Measurements from ENCODE around the gene ZBTB38. TPM values are rescaled to one million over a fixed set of nuclear protein-coding genes. Genes with fewer than 3 reads are reported as not detected.

The ZBTB38 gene
- total RNA-seq, 1 donor from 2014 or later = 24.5 TPM

DNA sequence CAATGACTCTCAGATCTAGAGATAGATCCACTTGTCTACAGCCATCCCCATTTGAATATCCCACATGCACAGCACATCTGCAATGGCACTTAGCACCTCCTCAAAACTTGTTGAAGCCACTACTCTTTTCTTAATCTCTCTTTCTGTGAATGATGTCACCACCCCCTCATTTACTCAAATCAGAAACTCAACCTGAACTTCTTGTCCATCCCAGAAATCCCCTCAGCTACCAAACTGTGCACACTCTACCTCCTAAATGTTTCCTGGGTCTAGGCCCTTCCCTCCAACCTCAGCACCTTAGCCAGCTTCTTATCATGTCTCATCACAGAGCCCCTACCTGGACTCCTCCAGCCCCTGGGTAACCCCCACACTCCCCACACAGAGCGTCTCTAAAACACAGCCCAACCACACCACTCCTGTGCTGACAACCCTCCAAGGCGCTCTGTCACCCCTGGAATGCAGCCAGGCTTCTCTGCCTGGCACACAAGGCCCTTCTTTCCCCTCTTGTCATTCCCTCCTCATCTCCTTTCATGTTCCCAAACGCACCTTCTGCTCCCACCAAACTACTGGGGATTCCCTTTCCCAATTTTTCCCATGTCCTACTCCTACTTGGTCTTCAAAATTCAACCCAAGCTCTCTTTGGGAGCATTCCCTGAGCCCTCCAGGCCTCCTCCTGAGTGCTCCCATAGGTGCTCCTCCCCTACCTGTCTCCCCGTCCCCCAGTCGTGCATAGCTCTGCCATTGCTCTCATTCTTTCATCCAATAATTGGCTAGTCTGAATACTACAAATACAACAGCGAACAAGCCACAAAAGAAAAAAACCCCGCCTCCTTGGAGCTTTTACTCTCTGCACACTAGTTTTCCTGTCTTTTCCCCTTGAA lies 39.8 kb upstream of the ZBTB38 start:
- H3K36me3 ChIP-seq = no peaks in the 10 kb centered on the region
- no peaks in the 10 kb centered on the region for H4K20me1 ChIP-seq (ENCODE audit: low read depth)
- H3K4me1 ChIP-seq = peaks cover 7% of the 10 kb centered on the region
- no peaks in the 10 kb centered on the region for H3F3A ChIP-seq (ENCODE audit: low read depth)
- H3K27me3 ChIP-seq = no peaks in the 10 kb centered on the region
- H3K27ac ChIP-seq = no peak overlapping the region
- H3K4me3 ChIP-seq = no peak overlapping the region
- no peak overlapping the region for H3K4me2 ChIP-seq
- DNase-seq (ENCODE audit: low spot score) = no peak
- no peak overlapping the region for H2AFZ ChIP-seq (replicated peaks)
- H3K79me2 ChIP-seq (ENCODE audit: low read depth) = no peaks in the 10 kb centered on the region
- H3K27ac Mint-ChIP-seq = no peak overlapping the region
- no peak for TF ChIP-seq EZH2phosphoT487 (IDR thresholded peaks at IDR 0.05)
- TF ChIP-seq, protein P1, sequence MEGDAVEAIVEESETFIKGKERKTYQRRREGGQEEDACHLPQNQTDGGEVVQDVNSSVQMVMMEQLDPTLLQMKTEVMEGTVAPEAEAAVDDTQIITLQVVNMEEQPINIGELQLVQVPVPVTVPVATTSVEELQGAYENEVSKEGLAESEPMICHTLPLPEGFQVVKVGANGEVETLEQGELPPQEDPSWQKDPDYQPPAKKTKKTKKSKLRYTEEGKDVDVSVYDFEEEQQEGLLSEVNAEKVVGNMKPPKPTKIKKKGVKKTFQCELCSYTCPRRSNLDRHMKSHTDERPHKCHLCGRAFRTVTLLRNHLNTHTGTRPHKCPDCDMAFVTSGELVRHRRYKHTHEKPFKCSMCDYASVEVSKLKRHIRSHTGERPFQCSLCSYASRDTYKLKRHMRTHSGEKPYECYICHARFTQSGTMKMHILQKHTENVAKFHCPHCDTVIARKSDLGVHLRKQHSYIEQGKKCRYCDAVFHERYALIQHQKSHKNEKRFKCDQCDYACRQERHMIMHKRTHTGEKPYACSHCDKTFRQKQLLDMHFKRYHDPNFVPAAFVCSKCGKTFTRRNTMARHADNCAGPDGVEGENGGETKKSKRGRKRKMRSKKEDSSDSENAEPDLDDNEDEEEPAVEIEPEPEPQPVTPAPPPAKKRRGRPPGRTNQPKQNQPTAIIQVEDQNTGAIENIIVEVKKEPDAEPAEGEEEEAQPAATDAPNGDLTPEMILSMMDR (IDR thresholded peaks at IDR 0.05) = no peak
- no peak for TF ChIP-seq EZH2 (IDR thresholded peaks at IDR 0.05)
- no peaks in the 10 kb centered on the region for H3K36me3 Mint-ChIP-seq
- H3K4me3 Mint-ChIP-seq = no peak overlapping the region
- no peaks in the 10 kb centered on the region for H3K9me3 Mint-ChIP-seq
- peaks cover 32% of the 10 kb centered on the region for H3K4me1 Mint-ChIP-seq
- H3K9ac ChIP-seq = no peak overlapping the region
- H3K27me3 Mint-ChIP-seq (ENCODE audit: insufficient read depth, low read depth) = peaks cover 2% of the 10 kb centered on the region
- no peaks in the 10 kb centered on the region for H3K9me3 ChIP-seq (ENCODE audit: low read depth)

DNA sequence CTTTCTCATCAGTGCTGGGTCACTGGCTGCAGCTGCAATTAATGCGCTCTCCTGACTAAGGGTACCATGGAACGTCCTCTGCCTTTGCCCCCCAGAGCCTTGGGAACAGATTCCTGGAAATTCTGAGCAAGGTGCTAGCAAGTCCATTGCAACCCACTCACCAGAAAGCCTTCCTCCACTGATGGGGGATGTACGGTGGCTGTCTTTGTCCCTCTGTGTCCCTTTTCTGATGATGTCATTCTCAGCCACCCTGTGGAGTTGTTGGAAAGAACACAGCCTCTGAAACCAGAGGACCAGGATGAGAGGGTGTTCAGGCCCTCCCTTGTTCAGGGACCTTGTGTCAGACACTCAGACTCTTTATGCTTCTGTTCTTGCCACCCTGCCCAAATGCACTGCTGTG lies 38.1 kb upstream of the ZBTB38 start:
- no peak overlapping the region for H3K4me3 ChIP-seq
- H3K4me1 ChIP-seq = peaks cover 7% of the 10 kb centered on the region
- no peaks in the 10 kb centered on the region for H4K20me1 ChIP-seq (ENCODE audit: low read depth)
- H3K79me2 ChIP-seq (ENCODE audit: low read depth) = no peaks in the 10 kb centered on the region
- H3K9ac ChIP-seq = no peak overlapping the region
- no peak overlapping the region for H2AFZ ChIP-seq (replicated peaks)
- no peaks in the 10 kb centered on the region for H3K27me3 ChIP-seq
- Mint-ChIP-seq H3K9me3 (no peaks in the 10 kb centered on the region), H3K4me3 (no peak overlapping the region), H3K27ac (no peak overlapping the region), H3K36me3 (no peaks in the 10 kb centered on the region), H3K27me3 (ENCODE audit: insufficient read depth, low read depth) (peaks cover 4% of the 10 kb centered on the region), H3K4me1 (peaks cover 41% of the 10 kb centered on the region)
- TF ChIP-seq, protein P1 (IDR thresholded peaks at IDR 0.05) = no peak
- TF ChIP-seq EZH2 (IDR thresholded peaks at IDR 0.05) = no peak
- TF ChIP-seq EZH2phosphoT487 (IDR thresholded peaks at IDR 0.05) = no peak
- no peak overlapping the region for H3K4me2 ChIP-seq
- no peaks in the 10 kb centered on the region for H3F3A ChIP-seq (ENCODE audit: low read depth)
- no peaks in the 10 kb centered on the region for H3K36me3 ChIP-seq
- H3K27ac ChIP-seq = no peak overlapping the region
- H3K9me3 ChIP-seq (ENCODE audit: low read depth) = no peaks in the 10 kb centered on the region
- DNase-seq (ENCODE audit: low spot score) = no peak

DNA sequence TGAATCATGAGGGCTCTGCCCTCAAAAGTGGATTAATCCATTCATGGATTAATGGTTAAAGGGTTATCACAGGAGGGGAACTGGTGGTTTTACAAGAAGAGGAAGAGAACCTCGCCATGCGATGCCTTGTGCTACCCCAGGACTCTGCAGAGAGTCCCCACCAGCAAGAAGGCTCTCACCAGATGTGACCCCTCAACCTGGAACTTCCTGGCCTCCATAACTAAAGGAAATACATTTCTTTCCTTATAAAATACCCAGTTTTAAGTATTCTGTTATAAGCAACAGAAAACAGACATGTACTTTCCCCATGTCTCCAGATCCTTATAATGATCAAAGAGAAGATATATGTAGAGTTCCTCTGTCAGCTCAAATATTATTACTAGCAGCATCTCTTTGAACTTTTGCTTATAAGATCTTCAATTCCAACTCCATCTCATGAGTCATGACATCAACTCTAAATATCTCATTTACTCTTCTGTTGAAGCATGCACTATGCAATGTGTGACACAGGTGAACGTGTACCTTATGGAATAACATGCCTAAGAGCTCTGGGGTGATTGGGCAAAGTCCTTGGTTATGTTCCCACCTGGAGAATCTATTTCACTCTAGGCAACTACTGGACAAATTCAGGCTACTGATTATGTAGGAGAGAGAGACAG lies 37.5 kb upstream of the ZBTB38 start:
- Mint-ChIP-seq H3K36me3 (no peaks in the 10 kb centered on the region), H3K4me1 (peaks cover 41% of the 10 kb centered on the region)
- no peak overlapping the region for H3K4me3 ChIP-seq

More for the DNA sequence above, 37.5 kb upstream of the ZBTB38 start:
- Histone ChIP-seq H4K20me1 (ENCODE audit: low read depth) (no peaks in the 10 kb centered on the region), H3K79me2 (ENCODE audit: low read depth) (no peaks in the 10 kb centered on the region), H3K9ac (no peak overlapping the region), H2AFZ (replicated peaks) (no peak overlapping the region), H3K4me2 (no peak overlapping the region), H3K27me3 (no peaks in the 10 kb centered on the region), H3K27ac (no peak overlapping the region), H3K9me3 (ENCODE audit: low read depth) (no peaks in the 10 kb centered on the region), H3K4me1 (peaks cover 7% of the 10 kb centered on the region), H3F3A (ENCODE audit: low read depth) (no peaks in the 10 kb centered on the region), H3K36me3 (no peaks in the 10 kb centered on the region)
- no peaks in the 10 kb centered on the region for H3K9me3 Mint-ChIP-seq
- TF ChIP-seq, protein P1 (IDR thresholded peaks at IDR 0.05) = no peak
- TF ChIP-seq EZH2 (IDR thresholded peaks at IDR 0.05) = no peak
- TF ChIP-seq EZH2phosphoT487 (IDR thresholded peaks at IDR 0.05) = no peak
- H3K4me3 Mint-ChIP-seq = no peak overlapping the region
- H3K27me3 Mint-ChIP-seq (ENCODE audit: insufficient read depth, low read depth) = peaks cover 4% of the 10 kb centered on the region
- DNase-seq (ENCODE audit: low spot score) = no peak
- H3K27ac Mint-ChIP-seq = no peak overlapping the region
